Muscle layer of duodenum (tissue), 2 donors: Measurements from ENCODE around the gene RAVER1.

Experiments
- H3K27ac ChIP-seq: one replicate; pipeline ENCODE4 v1.7.0; 2013; ENCODE audit warnings: mild to moderate bottlenecking, low read length
- H3K27me3 ChIP-seq: one replicate; pipeline ENCODE4 v1.7.0; 2013; ENCODE audit warnings: low read depth, mild to moderate bottlenecking, control low read depth, low read length
- H3K36me3 ChIP-seq, 2 donors: one replicate each; pipeline ENCODE4 v1.7.0; 2013; ENCODE audit warnings: low read length in 2 of 2, control low read depth in 1 of 2, mild to moderate bottlenecking in 1 of 2; ENCODE audit not compliant: insufficient read depth in 2 of 2, control insufficient read depth in 1 of 2
- H3K4me1 ChIP-seq, 2 donors: one replicate each; pipeline ENCODE4 v1.7.0; 2013; ENCODE audit warnings: low read length in 2 of 2, mild to moderate bottlenecking in 2 of 2, control low read depth in 1 of 2, moderate library complexity in 1 of 2; ENCODE audit not compliant: insufficient read depth in 2 of 2, control insufficient read depth in 1 of 2
- H3K4me3 ChIP-seq, 2 donors: one replicate each; pipeline ENCODE4 v1.7.0; 2013; ENCODE audit warnings: low read length in 2 of 2, low read depth in 1 of 2, mild to moderate bottlenecking in 1 of 2
- H3K9me3 ChIP-seq, 2 donors: one replicate each; pipeline ENCODE4 v1.7.0; 2013; ENCODE audit warnings: low read length in 2 of 2, control low read depth in 1 of 2, mild to moderate bottlenecking in 1 of 2; ENCODE audit not compliant: control insufficient read depth in 1 of 2
- donor health status: healthy.

RAVER1 gene

DNA sequence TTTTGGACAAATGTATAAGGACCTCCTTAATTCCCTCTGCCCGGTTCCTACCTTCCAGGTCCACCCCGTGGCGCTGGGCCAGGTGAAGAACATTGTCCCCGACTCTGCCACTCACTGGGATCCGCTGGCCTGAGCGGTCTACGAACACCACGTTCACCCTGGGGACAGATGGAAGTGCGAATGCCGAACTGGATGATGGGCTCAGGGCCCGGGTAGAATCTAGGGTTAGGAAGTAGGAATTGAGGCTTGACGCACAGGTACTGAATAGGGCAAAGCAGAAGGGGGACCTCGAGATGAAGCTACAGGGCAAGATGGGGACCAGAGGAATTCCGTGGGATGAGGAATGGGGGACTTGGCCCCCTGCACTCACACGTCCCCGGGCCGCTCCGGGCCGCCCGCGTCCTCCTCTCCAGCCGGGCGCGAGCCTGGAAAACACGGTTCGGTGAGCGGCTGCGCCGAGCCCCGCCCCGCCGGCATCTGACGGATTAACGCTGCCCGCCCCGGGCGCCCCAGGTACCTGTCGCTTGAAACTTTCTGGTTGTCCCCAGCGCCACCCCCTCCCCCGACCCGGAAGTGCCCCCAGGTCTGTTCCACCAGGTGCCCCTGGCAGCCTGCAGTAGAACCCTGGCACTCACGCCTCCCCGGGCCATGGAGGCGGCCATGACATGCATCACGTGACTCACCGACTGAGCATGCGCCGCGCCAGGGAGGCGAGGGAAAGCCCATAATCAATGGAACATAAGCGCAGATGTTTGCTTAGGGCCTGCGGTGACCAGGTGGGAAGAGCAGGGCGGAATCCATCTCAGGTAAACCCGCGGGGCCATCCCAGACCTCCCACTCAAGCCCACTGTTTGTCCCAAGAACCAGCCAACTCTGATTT lies 17.8 kb downstream of the RAVER1 start, which contains the start of gene FDX2:
FDX2 (minus strand) TSS at position 681 of the 880 bp plus-strand sequence; CDS start at position 662, 19 bp downstream.
- Histone ChIP-seq H3K27ac (no peak within 1 kb of the TSS), H3K4me1 (peaks cover 0 to 15% of the 10 kb centered on the region in 2 donors), H3K9me3 (no peaks in the 10 kb centered on the region), H3K27me3 (no peaks in the 10 kb centered on the region), H3K36me3 (peaks cover 9 to 44% of the 10 kb centered on the region in 2 donors), H3K4me3 (peak within 1 kb of the TSS; percentile 83 to 95)

DNA sequence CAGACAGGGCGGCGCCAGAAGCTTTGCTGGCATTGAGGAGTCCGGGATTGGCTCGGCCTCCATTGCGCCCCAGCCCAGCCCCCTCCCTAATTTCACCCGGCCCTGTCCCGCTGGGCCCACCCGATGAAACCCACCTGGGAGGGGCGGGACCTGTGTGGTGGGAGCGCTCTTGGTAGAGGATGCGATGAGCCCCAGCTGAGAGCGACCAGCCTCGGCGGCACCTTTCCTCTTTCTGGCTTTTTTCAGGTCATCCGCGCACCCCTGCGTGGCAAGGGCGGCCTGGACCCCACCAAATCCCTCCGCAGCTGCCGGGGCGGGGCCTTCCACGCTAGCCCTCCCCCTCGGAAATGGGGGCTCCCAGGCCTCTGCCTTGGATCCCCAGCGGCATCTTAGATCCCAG lies 23.9 kb downstream of the RAVER1 start, which contains the start of gene ZGLP1:
ZGLP1 (minus strand) TSS at position 393 of the 400 bp plus-strand sequence.
- H3K36me3 ChIP-seq: peaks cover 0 to 19% of the 10 kb centered on the region in 2 donors
- H3K9me3 ChIP-seq: no peaks in the 10 kb centered on the region
- H3K4me1 ChIP-seq: peaks cover 0 to 2% of the 10 kb centered on the region in 2 donors
- no peaks in the 10 kb centered on the region for H3K27me3 ChIP-seq
- no peak within 1 kb of the TSS for H3K4me3 ChIP-seq
- H3K27ac ChIP-seq: no peak within 1 kb of the TSS

- H3K27me3 ChIP-seq: no peaks in the 10 kb centered on the region
- H3K36me3 ChIP-seq: peaks cover 0 to 19% of the 10 kb centered on the region in 2 donors
- H3K9me3 ChIP-seq: no peaks in the 10 kb centered on the region
- no peaks in the 10 kb centered on the region for H3K4me1 ChIP-seq
- no peak overlapping the region for H3K4me3 ChIP-seq
- H3K27ac ChIP-seq: no peak overlapping the region
Measured at GRCh38 chr19:10306327-10306726, 27.0 kb downstream of the RAVER1 start.

DNA sequence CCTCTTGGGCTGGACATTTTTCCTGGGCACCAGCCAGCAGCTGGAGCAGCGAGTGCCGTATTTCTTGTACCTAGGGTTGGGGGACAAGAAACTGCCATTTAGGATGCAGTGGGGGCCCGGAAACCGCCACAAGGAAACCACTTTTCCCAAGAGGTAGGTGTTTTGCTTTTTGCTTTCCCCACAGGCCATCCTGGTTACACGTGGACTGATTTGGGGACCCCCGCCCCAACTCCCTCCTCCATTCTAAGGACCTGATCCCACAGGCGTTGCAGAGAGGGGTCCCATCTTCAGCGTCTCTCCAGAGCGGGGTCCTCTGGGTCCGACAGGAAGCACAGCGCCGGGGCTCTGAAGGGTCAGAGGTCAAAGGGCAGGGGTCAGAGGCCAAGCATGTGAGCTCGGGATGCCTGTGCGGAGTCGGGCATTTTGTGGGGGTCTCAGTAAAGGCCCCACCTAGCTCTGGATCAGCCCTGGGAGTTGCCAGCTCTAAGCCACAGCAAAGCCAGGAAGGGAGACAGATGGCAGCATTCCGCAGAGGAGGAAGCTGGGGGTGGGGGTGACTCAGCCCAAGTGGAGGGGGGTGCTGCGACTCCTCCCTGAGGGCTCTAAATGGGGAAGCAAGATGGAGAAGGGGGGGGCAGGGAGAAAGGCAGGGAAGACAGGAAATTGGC lies 28.1 kb downstream of the RAVER1 start:
- no peak overlapping the region for H3K27ac ChIP-seq
- H3K9me3 ChIP-seq: no peaks in the 10 kb centered on the region
- no peaks in the 10 kb centered on the region for H3K4me1 ChIP-seq
- no peaks in the 10 kb centered on the region for H3K27me3 ChIP-seq
- no peak overlapping the region for H3K4me3 ChIP-seq
- H3K36me3 ChIP-seq: peaks cover 0 to 13% of the 10 kb centered on the region in 2 donors

DNA sequence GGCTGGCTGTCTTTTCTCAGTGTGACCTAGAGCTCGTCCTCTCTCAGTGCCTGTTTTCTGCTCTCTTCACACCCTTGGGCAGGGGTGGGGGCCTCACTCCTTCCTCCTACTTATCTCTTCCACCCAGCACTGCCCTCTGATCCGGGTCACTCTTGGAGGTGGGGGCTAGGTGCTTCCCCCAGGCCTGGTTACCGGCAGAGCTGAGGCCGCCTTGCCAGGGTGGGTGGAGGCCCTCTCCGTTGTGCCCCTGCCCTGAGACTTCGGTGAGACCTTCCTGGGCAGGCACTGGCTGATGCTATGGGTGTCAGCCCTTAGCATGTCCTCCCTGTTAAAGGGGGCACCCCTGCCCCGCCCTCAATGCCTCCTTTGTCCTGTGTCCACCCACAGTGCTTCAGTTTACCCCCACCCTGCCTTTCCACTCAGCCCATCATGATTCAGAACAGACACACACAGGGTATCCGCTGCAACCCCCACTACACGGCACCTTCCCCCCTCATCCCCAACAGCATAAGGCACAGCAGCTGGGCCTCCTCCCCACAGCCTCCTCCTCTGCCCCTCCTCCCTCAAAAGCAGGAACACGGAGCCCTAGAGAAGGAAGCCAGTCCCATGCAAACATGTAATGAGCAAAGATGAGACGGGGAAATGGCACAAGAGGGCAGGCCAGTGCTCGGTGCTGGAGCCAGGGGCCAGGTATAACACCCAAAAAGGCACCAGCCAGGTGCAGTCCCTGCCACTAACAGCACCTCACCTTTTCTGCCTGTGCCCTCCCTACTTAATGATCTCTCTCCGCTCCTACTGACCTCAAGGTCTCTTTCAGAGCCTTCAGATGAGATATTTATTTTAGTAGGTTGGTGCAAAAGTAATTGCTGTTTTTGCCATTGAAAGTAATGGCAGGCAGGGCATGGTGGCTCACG lies 33.5 kb downstream of the RAVER1 start:
- Histone ChIP-seq H3K36me3 (peaks cover 0 to under 1% of the 10 kb centered on the region in 2 donors), H3K27me3 (peaks cover 15% of the 10 kb centered on the region), H3K4me3 (no peak overlapping the region), H3K9me3 (no peaks in the 10 kb centered on the region), H3K4me1 (peaks cover 0 to 15% of the 10 kb centered on the region in 2 donors), H3K27ac (no peak overlapping the region)

- no peaks in the 10 kb centered on the region for H3K9me3 ChIP-seq
- H3K4me1 ChIP-seq: peaks cover 0 to 38% of the 10 kb centered on the region in 2 donors
- no peaks in the 10 kb centered on the region for H3K36me3 ChIP-seq
- no peak overlapping the region for H3K27ac ChIP-seq
- H3K4me3 ChIP-seq: peak overlapping the region; percentile 46 to 57
- H3K27me3 ChIP-seq: peaks cover 52% of the 10 kb centered on the region
Measured at GRCh38 chr19:10295847-10296591, 37.3 kb downstream of the RAVER1 start.

DNA sequence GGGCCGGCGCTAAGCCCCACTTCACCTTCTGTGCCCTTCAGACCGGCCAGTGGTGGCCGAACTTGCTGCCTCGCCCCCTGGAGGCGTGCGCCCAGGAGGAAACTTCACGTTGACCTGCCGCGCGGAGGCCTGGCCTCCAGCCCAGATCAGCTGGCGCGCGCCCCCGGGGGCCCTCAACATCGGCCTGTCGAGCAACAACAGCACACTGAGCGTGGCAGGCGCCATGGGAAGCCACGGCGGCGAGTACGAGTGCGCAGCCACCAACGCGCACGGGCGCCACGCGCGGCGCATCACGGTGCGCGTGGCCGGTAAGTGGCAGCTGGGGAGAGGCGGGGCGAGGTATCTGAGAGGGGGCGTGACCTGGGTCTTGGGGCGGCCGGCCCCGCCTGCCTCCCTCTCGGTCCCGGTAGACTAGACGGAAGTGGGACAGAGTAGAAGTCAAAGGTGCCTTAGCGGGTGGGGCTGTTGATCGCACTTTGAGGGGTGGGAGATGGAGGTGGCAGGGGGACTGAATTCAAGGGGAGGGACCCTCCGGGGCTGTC lies 38.0 kb downstream of the RAVER1 start:
- Histone ChIP-seq H3K27me3 (peaks cover 58% of the 10 kb centered on the region), H3K27ac (no peak overlapping the region), H3K4me1 (peaks cover under 1 to 44% of the 10 kb centered on the region in 2 donors), H3K36me3 (no peaks in the 10 kb centered on the region), H3K4me3 (peak overlapping the region; percentile 46 to 57), H3K9me3 (no peaks in the 10 kb centered on the region)

DNA sequence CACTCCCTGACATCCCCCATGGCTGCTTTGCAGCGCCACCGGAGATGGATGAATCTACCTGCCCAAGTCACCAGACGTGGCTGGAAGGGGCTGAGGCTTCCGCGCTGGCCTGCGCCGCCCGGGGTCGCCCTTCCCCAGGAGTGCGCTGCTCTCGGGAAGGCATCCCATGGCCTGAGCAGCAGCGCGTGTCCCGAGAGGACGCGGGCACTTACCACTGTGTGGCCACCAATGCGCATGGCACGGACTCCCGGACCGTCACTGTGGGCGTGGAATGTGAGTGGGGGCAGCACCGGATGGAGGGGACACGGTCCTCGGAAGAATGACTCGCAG lies 39.0 kb downstream of the RAVER1 start:
- H3K27me3 ChIP-seq: peaks cover 66% of the 10 kb centered on the region
- no peaks in the 10 kb centered on the region for H3K9me3 ChIP-seq
- H3K4me1 ChIP-seq: peaks cover 5 to 55% of the 10 kb centered on the region in 2 donors
- H3K27ac ChIP-seq: no peak overlapping the region
- no peak overlapping the region for H3K4me3 ChIP-seq
- no peaks in the 10 kb centered on the region for H3K36me3 ChIP-seq

DNA sequence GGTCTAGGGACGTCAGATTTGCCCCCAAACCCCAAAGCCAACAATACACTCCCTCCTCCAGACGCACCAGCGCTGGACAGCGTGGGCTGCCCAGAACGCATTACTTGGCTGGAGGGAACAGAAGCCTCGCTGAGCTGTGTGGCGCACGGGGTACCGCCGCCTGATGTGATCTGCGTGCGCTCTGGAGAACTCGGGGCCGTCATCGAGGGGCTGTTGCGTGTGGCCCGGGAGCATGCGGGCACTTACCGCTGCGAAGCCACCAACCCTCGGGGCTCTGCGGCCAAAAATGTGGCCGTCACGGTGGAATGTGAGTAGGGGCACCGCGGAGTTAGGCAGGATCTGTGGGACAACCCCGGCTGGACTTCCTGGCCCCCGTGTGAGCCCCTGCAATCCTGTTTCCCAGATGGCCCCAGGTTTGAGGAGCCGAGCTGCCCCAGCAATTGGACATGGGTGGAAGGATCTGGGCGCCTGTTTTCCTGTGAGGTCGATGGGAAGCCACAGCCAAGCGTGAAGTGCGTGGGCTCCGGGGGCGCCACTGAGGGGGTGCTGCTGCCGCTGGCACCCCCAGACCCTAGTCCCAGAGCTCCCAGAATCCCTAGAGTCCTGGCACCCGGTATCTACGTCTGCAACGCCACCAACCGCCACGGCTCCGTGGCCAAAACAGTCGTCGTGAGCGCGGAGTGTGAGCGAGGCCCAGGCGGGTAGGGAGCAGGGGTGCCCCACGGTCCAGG lies 39.5 kb downstream of the RAVER1 start:
- Histone ChIP-seq H3K27me3 (peaks cover 71% of the 10 kb centered on the region), H3K4me3 (no peak overlapping the region), H3K4me1 (peaks cover 5 to 60% of the 10 kb centered on the region in 2 donors)

More for the DNA sequence above, 39.5 kb downstream of the RAVER1 start:
- Histone ChIP-seq H3K9me3 (no peaks in the 10 kb centered on the region), H3K36me3 (no peaks in the 10 kb centered on the region), H3K27ac (no peak overlapping the region)
